ENCODE data around the gene ZMYM4. TPM values are rescaled to one million over a fixed set of nuclear protein-coding genes. Genes with fewer than 3 reads are reported as not detected.
"Not testable (repeated sequence)": the region's sequence is repeated elsewhere in the genome, so short reads cannot be mapped to it uniquely, and the experiment has no call there.

The ZMYM4 gene
- total RNA-seq, 1 donor from 2014 or later = 46.4 TPM

DNA sequence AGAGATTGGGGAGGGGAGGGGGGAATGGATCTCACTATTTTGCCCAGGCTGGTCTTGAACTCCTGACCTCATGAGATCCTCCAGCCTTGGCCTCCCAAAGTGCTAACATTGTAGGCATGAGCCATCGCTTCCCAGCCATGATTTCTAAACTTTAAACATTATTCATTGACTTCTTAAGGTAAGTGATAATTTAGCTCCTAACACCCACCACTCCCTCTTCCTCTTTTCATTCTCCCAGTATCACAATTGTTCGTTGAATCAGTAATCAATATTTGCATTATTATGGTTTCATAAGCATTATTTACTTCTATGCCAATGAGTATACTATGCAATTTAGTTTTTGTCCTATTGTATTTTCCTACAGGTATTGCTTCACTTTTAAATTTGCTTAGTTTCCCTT, 42.0 kb upstream of the ZMYM4 start:
- no peak for DNase-seq
- intact Hi-C loops (cut with micrococcal nuclease) = no loop called here
- CTCF ChIA-PET = interaction anchor here (0.6 kb wide), 1 partner anchor 68 kb away, joined by 3 read pairs; no protein-coding TSS in a partner anchor

GRCh38 chr1:35229587-35230360, 38.7 kb upstream of the ZMYM4 start:
- Mint-ChIP-seq H3K27ac (no peak overlapping the region), H3K4me3 (no peak overlapping the region), H3K4me1 (no peaks in the 10 kb centered on the region), H3K27me3 (no peaks in the 10 kb centered on the region), H3K9me3 (no peaks in the 10 kb centered on the region), H3K36me3 (ENCODE audit: low read depth) (no peaks in the 10 kb centered on the region)
- no peak for ATAC-seq (ENCODE audit: low read depth)
- DNase-seq = no peak
- intact Hi-C loops (cut with micrococcal nuclease) = no loop called here
- CTCF ChIA-PET = no interaction called here
- POLR2A ChIA-PET = no interaction called here
- TF ChIP-seq CTCF (IDR thresholded peaks at IDR 0.05) = no peak

More for the DNA sequence above, 42.0 kb upstream of the ZMYM4 start:
- Mint-ChIP-seq H3K27ac (no peak overlapping the region), H3K9me3 (no peaks in the 10 kb centered on the region), H3K36me3 (ENCODE audit: low read depth) (no peaks in the 10 kb centered on the region), H3K4me3 (no peak overlapping the region), H3K27me3 (no peaks in the 10 kb centered on the region), H3K4me1 (no peaks in the 10 kb centered on the region)
- POLR2A ChIA-PET = interaction anchor here (0.5 to 0.7 kb wide), 2 partner anchors 15 to 64 kb away, joined by 3 read pairs; no protein-coding TSS in a partner anchor
- ATAC-seq (ENCODE audit: low read depth) = no peak
- no peak for TF ChIP-seq CTCF (IDR thresholded peaks at IDR 0.05)

DNA sequence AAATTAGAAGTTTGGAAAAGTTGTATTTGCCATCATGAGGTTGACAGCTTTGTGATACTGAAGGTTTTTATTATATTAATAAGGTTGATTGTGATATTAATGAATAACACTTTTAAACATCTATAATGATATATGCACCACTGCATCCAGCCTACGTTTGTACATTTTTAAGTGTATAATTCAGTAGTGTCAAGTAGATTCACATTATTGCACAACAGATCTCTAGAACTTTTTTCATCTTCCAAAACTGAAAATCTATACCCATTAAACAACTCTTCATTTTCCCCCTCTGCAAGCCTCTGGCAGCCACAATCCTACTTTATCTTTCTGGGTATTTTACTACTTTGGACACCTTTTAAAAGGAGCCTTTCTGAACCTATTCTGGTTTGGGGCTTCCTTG, 37.2 kb upstream of the ZMYM4 start:
- ChIA-PET POLR2A (interaction anchor here (0.6 kb wide), 1 partner anchor 648 kb away, joined by 8 read pairs; no protein-coding TSS in a partner anchor), CTCF (interaction anchor here (1.6 kb wide), 1 partner anchor 29 kb away, joined by 3 read pairs; no protein-coding TSS in a partner anchor)
- intact Hi-C loops (cut with micrococcal nuclease) = no loop called here
- Mint-ChIP-seq H3K36me3 (ENCODE audit: low read depth) (no peaks in the 10 kb centered on the region), H3K9me3 (no peaks in the 10 kb centered on the region), H3K27ac (no peak overlapping the region), H3K27me3 (peaks cover under 1% of the 10 kb centered on the region), H3K4me1 (no peaks in the 10 kb centered on the region), H3K4me3 (no peak overlapping the region)
- no peak for DNase-seq
- TF ChIP-seq CTCF (IDR thresholded peaks at IDR 0.05) = no peak
- ATAC-seq (ENCODE audit: low read depth) = no peak

- POLR2A ChIA-PET; H3K27me3 Mint-ChIP-seq; H3K36me3 Mint-ChIP-seq (ENCODE audit: low read depth); CTCF ChIA-PET; H3K27ac Mint-ChIP-seq; H3K4me1 Mint-ChIP-seq; DNase-seq; intact Hi-C loops (cut with micrococcal nuclease); H3K4me3 Mint-ChIP-seq; H3K9me3 Mint-ChIP-seq; ATAC-seq (ENCODE audit: low read depth): not testable (repeated sequence)
Observed at GRCh38 chr1:35236772-35237171, 31.7 kb upstream of the ZMYM4 start.

DNA sequence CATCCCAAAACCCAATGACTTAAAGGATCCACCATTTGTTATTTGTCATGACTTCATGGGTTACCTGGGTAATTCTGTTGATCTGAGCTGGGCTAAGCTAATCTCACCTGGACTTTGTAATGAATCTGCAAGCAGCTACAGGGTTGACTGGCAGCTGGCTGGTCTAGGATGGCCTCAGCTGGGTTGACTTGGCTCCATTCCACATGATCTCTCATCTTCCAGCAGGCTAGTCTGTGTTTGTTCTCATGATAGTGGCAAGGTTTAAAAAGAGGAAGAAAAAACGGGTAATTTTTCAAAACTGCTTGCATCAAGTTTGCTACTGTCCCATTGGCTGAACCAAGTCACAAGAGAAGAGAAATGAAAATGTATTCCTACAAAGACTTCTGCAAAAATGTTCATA, 24.8 kb upstream of the ZMYM4 start:
- Mint-ChIP-seq H3K9me3 (no peaks in the 10 kb centered on the region), H3K27ac (peak overlapping the region; percentile 16)

More for the DNA sequence above, 24.8 kb upstream of the ZMYM4 start:
- POLR2A ChIA-PET = interaction anchor here (0.5 kb wide), 1 partner anchor 15 kb away, joined by 3 read pairs; no protein-coding TSS in a partner anchor
- intact Hi-C loops (cut with micrococcal nuclease) = no loop called here
- Mint-ChIP-seq H3K36me3 (ENCODE audit: low read depth) (no peaks in the 10 kb centered on the region), H3K27me3 (no peaks in the 10 kb centered on the region), H3K4me3 (no peak overlapping the region), H3K4me1 (peaks cover 8% of the 10 kb centered on the region)
- no peak for DNase-seq
- no peak for ATAC-seq (ENCODE audit: low read depth)
- CTCF ChIA-PET = no interaction called here
- TF ChIP-seq CTCF (IDR thresholded peaks at IDR 0.05) = no peak
